A549 treated with ZK216348 at 1 μM for 4 hours (cell line): Measurements from ENCODE around the gene ARPC1A. TPM values are rescaled to one million over a fixed set of nuclear protein-coding genes. Genes with fewer than 3 reads are reported as not detected.

Experiments used
- total RNA-seq: library from RNA; stranded (reverse); fragments of 200-300 nt; extraction: Qiagen RNA extraction; gene quantifications from 5 replicates; pipeline ENCODE4 v1.2.3, GENCODE V29; 2022; ENCODE audit warnings: low read depth

Gene ARPC1A
- total RNA-seq = 128 to 138 TPM (median 129 TPM) in 5 replicates

DNA sequence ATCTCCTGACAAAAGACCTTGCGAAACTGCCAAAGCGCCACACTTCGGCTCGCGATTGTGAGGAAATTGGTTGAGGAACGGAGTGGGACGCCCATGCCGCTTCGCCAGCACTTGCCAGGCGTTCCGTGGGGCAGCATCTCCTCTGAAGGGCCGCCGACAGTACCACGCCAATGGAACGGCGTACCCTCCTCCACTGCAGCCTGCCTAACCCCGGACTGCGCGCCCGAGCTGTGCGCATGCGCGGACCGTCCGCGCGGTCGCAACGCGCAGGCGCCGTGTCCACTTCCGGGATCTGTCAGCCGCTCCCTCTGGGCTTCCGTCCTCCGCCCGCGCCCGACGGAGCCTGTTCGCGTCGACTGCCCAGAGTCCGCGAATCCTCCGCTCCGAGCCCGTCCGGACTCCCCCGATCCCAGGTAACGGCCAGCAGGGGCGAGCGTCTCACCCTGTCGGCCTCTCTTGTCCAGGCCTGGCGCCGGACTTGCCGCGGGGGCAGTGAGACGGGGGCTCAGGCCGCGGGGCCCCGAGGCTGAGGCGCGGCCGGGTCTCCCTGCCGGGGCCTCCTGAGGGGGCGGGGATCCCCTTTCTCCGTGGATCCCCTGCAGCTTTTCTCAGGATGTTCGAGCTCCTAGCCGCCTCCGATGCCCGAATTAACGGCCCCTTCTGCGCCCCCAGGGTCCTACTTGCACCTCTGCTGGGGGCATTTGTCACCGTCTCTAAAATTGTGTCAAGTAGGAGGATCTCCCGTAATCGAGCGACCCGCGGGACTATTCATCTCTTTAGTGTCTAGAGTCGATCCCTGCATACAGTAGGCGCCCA lies at the start of gene ARPC1A:
TSS of gene ARPC1A (plus strand) at position 307 of the 816 bp plus-strand sequence. CDS start 7,456 bp downstream, outside the sequence.

DNA sequence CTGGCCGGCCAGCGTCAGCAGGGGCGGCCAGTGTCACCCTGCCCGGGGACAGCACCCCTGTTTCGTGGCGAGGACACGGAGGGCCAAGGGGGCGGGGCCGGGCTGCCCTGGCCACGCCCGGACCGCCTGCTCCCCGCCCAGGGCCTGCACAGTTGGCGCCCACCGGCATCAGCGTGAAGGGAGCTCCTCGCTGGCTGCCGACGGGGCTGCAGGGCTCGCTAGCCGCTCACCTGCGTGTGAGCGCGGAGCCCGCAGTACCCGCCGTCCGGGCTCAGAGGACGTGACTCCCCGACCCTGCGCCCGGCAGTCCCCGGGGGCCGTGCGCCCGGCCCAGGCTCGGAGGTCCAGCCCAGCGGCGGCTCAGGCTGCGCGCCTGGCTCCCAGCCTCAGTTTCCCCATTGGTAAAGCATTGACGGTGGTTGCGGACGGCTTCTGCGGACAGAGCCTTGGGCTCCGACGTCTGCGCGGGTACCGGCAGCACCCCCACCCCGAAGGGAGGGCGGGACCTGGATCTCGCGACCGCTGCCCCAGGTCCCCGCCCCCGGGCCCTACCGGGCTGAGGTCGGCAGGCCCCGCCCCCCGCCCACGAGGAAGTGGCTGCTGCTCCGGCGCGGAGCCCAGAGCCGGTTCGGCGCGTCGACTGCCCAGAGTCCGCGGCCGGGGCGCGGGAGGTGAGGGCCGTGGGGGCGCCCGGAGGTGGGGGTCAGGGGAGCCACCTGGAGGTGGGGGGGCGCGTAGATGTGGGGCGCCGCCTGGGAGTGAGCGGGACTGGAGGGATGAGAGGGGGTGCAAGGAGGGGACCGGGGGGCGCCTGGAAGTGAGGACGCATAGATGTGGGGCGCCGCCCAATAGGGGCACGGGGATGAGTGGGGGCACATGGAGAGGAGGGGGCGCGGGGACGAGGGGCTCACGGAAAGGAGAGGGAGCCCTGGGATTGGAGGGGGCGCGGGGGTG lies 48.7 kb downstream of the ARPC1A start, which contains the start of gene ARPC1B:
TSS of gene ARPC1B (plus strand) at position 620 of the 954 bp plus-strand sequence. CDS start 10,985 bp downstream, outside the sequence.

DNA sequence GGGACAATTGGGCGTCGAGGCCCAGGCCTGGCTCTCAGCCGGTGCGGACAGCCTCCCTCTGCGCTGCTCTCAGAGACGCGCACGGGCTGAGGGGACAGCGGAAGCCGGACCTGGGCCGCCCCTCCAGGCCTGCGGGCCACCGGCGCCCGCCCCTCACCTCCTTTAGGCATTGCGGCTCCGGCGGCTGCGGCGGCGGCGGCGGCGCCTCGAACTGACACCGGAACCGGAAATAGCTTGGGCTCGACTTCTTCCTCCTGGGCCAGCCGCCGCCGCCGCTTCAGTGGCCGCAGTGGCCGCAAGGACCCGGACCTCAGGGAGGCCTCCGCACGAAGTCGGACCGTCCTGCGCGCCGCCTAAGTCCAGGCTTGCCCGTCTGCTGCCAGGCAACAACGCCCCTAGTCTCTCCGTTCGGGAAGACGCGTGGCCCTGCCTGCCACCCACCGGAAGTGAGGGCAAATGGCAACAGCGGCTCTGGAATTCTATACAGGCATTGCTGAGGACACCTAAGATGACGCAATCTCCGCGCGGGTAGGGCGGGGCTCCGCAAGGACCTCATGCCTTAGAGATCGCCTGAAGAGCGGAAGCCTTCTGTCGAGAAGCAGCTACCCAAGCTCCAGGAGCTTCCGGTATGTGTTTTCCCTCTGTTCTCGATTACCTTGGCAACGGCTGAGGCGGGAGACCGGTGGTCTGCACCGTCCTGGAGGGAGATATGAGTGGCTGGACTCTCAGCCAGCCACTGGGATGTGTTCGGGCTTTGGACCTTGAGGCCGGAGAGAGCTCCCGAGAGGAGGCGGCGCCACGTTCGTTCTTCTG lies 82.9 kb downstream of the ARPC1A start, which contains the start of the genes BUD31 and PDAP1:
TSS of gene BUD31 (plus strand) at position 591 of the 813 bp plus-strand sequence. CDS start 2,124 bp downstream, outside the sequence.
TSS of gene PDAP1 (minus strand) at position 219 of the 813 bp plus-strand sequence. CDS start at position 170, 49 bp downstream.

Other genes with a start within 250 kb of the ARPC1A start
- 22.3 to 28.1 TPM (median 23.4 TPM) in 5 replicates for gene SMURF1, start 181.8 kb upstream of the ARPC1A start, total RNA-seq
- gene KPNA7, start 117.8 kb upstream of the ARPC1A start, total RNA-seq = 1.0 to 1.3 TPM (median 1.2 TPM) in 5 replicates
- gene MYH16, start 53.1 kb upstream of the ARPC1A start, total RNA-seq = 0.27 to 1.2 TPM (median 0.74 TPM) in 5 replicates
- gene ARPC1B, start 48.8 kb downstream of the ARPC1A start, total RNA-seq = 233 to 306 TPM (median 289 TPM) in 5 replicates
- 174 to 231 TPM (median 186 TPM) in 5 replicates for gene PDAP1, start 82.7 kb downstream of the ARPC1A start, total RNA-seq
- gene BUD31, start 83.1 kb downstream of the ARPC1A start, total RNA-seq = 133 to 189 TPM (median 141 TPM) in 5 replicates
- gene PTCD1, start 112.9 kb downstream of the ARPC1A start, total RNA-seq = 5.2 to 8.7 TPM (median 7.5 TPM) in 5 replicates
- 30.1 to 48.2 TPM (median 44.5 TPM) in 5 replicates for gene CPSF4, start 113.0 kb downstream of the ARPC1A start, total RNA-seq
- 808 to 1,607 TPM (median 884 TPM) in 5 replicates for gene ATP5MF, start 140.3 kb downstream of the ARPC1A start, total RNA-seq
- 7.0 to 9.3 TPM (median 8.2 TPM) in 5 replicates for gene ZNF789, start 147.0 kb downstream of the ARPC1A start, total RNA-seq
- 15.4 to 20.0 TPM (median 18.8 TPM) in 5 replicates for gene ZNF394, start 174.4 kb downstream of the ARPC1A start, total RNA-seq
- gene ZKSCAN5, start 178.8 kb downstream of the ARPC1A start, total RNA-seq = 9.1 to 10.4 TPM (median 10.1 TPM) in 5 replicates
- 4.2 to 6.9 TPM (median 6.8 TPM) in 5 replicates for gene FAM200A, start 226.2 kb downstream of the ARPC1A start, total RNA-seq
- 47.7 to 58.6 TPM (median 53.0 TPM) in 5 replicates for gene ZNF655, start 232.7 kb downstream of the ARPC1A start, total RNA-seq